BJ (cell line): ENCODE data around the gene FAM174B. TPM values are rescaled to one million over a fixed set of nuclear protein-coding genes. Genes with fewer than 3 reads are reported as not detected.
"Not testable (repeated sequence)": the region's sequence is repeated elsewhere in the genome, so short reads cannot be mapped to it uniquely, and the experiment has no call there.

ENCODE experiments used
- CTCF ChIA-PET: fragments of 350-600 bp; formaldehyde crosslinking; extraction: SDS; loops from one replicate; lab custom pipeline; 2021; ENCODE audit warnings: antibody characterized with exemption, inconsistent platforms; lab: Yijun Ruan, JAX
- POLR2A ChIA-PET: fragments of 300-600 bp; sonication (Branson Sonifier 250); formaldehyde crosslinking; extraction: SDS; loops from one replicate; lab custom pipeline; 2021; ENCODE audit warnings: antibody characterized with exemption; lab: Charles Lee
- DNase-seq: peaks from one replicate; pipeline ENCODE4 v3.0.0-alpha.2; 2011; ENCODE audit warnings: low read depth
- H3K27me3 ChIP-seq: 2 replicates; pipeline ENCODE4 v1.6.0; 2011; ENCODE audit warnings: low read length; ENCODE audit not compliant: control insufficient read depth, insufficient read depth
- H3K36me3 ChIP-seq: 2 replicates; pipeline ENCODE4 v1.5.1; 2011; ENCODE audit warnings: low read length; ENCODE audit not compliant: control insufficient read depth, insufficient read depth
- H3K4me3 ChIP-seq: 2 replicates; pipeline ENCODE4 v1.5.1; 2011; ENCODE audit warnings: low read depth, mild to moderate bottlenecking, control low read depth, low read length
- polyA plus RNA-seq: library from polyadenylated mRNA; depleted of rRNA; stranded (reverse); fragments of >200 nt; gene quantifications from 2 replicates; pipeline ENCODE4 v1.2.3, GENCODE V29; 2011
- TF ChIP-seq, protein P1 (sequence below): IDR thresholded peaks from 2 replicates; pipeline ENCODE4 v1.5.1; 2011; ENCODE audit warnings: low read depth, mild to moderate bottlenecking, control low read depth, inconsistent platforms, low read length, moderate library complexity; ENCODE audit not compliant: insufficient read depth

FAM174B gene
- polyA plus RNA-seq, 1 experiment = 5.1 TPM

DNA sequence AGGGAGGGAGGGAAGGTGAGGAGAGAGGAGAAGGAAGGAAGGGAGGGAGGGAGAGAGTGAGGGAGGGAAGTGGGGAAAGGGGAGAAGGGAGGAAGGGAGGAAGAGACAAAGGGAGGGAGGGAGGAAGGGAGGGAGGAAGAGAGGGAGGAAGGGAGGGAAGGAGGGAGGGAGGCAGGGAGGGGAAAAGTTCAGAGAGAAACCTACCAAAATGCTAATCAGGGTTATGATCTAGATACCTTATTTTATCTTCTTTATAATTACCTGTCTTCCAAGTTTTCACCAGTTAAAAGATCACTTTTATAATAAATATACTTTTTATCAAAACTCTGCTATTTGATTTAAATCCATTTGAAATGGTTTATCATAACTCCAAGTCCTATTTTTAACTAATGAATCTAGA lies 44.4 kb downstream of the FAM174B start:
- CTCF ChIA-PET = no interaction called here

DNA sequence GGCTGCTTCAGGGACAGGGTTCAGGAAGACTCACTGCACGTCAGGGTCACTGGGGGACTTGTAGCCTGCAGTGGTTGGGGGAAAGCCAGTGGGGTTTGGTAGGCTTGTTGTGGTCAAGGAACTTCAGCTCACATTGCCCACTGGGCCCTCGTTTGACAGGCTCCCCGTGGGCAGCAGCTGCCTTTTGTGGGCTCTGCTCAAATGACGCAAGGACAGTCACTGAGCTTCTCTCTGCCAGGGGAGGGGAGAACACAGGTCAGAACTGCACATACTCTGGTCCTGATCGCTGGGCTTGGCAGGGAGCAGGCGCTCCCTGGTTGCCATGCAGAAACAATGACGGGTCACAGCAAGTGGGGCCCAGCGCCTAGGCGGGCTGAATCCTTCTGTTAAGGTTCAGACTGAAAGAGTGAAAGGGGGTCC lies 45.5 kb downstream of the FAM174B start:
- Histone ChIP-seq H3K27me3 (no peaks in the 10 kb centered on the region), H3K4me3 (no peak overlapping the region), H3K36me3 (no peaks in the 10 kb centered on the region)
- TF ChIP-seq, protein P1, sequence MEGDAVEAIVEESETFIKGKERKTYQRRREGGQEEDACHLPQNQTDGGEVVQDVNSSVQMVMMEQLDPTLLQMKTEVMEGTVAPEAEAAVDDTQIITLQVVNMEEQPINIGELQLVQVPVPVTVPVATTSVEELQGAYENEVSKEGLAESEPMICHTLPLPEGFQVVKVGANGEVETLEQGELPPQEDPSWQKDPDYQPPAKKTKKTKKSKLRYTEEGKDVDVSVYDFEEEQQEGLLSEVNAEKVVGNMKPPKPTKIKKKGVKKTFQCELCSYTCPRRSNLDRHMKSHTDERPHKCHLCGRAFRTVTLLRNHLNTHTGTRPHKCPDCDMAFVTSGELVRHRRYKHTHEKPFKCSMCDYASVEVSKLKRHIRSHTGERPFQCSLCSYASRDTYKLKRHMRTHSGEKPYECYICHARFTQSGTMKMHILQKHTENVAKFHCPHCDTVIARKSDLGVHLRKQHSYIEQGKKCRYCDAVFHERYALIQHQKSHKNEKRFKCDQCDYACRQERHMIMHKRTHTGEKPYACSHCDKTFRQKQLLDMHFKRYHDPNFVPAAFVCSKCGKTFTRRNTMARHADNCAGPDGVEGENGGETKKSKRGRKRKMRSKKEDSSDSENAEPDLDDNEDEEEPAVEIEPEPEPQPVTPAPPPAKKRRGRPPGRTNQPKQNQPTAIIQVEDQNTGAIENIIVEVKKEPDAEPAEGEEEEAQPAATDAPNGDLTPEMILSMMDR = no peak
- ChIA-PET POLR2A (no interaction called here), CTCF (no interaction called here)
- DNase-seq = no peak

More for the DNA sequence above, 44.4 kb downstream of the FAM174B start:
- no peak for DNase-seq
- TF ChIP-seq, protein P1 = no peak
- H3K27me3 ChIP-seq = no peaks in the 10 kb centered on the region
- H3K36me3 ChIP-seq = no peaks in the 10 kb centered on the region
- H3K4me3 ChIP-seq = no peak overlapping the region
- POLR2A ChIA-PET = no interaction called here

DNA sequence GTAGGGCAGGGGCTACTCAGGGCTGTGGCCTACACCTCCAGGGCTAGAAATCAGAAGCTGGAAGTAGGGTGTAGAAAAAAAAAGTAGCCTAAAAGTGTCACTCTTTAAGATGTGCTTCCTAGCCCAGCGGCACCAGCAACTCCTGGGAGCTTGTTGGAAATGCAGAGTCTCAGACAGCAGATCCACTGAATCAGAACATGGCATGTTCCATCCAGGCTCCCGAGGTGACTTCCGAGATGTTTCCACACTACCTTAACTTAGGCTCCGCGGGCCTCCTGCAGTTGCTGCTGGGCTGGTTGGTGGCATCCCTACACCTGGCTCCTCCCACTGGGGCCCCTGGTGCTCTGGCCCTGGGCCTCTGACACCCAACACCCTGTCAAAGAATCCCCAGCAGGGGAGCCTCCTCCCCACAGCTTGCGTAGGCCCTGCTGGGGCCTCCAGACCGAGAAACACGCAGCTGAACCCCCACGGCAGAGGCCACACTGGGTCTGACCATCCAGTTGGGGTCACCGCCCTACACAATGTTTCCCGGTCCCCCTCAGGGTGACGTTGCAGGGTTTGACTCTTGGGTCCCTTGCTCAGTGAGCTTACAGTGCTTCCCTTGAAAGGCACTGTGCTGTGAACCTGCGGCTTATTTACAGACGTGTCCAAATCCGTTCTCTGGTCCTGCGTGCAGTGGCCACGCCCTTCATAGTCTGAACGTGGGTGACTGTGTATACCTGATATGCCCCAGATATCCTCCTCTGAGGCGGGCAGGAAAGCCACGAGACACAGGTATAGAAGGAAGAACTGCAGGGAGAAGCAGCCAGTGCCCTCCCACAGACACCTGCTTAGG lies 46.5 kb downstream of the FAM174B start:
- Histone ChIP-seq H3K4me3 (no peak overlapping the region), H3K27me3 (no peaks in the 10 kb centered on the region), H3K36me3 (no peaks in the 10 kb centered on the region)
- DNase-seq = no peak
- TF ChIP-seq, protein P1 = no peak
- ChIA-PET POLR2A (no interaction called here), CTCF (no interaction called here)

DNA sequence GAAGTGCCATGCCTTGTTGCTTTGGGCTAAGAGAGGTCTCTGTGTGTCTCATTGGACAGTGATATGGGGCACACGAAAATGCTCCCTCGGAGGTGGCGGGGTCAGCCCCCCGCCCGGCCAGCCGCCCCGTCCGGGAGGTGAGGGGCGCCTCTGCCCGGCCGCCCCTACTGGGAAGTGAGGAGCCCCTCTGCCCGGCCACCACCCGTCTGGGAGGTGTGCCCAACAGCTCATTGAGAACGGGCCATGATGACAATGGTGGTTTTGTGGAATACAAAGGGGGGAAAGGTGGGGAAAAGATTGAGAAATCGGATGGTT lies 48.8 kb downstream of the FAM174B start:
- CTCF ChIA-PET, H3K4me3 ChIP-seq: not testable (repeated sequence)

DNA sequence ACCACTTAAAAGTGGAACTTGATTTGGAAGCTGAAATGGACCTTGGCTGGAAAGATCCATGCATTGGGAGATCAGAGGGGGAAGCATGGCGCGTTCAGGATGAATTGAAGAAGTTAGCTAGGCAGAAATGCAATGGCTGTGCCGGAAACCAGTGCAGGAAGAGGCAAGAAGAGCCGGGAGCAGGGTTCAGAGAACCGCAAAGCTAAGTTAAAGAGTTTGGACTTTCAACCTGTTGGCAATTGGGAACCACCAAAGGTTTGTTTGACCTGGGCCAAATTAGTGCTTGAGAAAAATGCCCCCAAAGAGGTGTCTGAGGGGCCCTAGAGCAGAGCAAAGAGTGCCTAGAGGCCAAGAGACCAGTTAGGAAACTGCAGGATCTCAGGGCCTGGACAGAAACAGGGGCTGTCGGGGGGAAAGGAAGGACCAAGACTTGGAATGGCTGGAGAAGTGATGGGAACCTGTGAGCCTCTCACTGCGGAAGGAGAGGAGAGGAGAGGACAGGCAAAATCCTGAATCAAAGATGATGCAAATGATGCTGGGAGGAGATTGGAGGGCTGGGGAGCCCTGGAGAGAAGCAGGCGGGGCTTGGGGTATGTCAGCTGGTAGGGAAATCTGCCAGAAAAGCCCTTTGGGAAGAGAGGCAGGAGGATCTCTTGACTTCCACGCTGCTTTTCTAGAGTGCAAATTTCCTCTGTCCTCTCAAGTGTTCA lies 49.3 kb downstream of the FAM174B start:
- Histone ChIP-seq H3K36me3 (no peaks in the 10 kb centered on the region), H3K4me3 (no peak overlapping the region)
- CTCF ChIA-PET = no interaction called here

More for the DNA sequence above, 48.8 kb downstream of the FAM174B start:
- POLR2A ChIA-PET, H3K36me3 ChIP-seq, DNase-seq, H3K27me3 ChIP-seq: not testable (repeated sequence)

More for the DNA sequence above, 49.3 kb downstream of the FAM174B start:
- no peaks in the 10 kb centered on the region for H3K27me3 ChIP-seq
- TF ChIP-seq, protein P1 = no peak
- POLR2A ChIA-PET = no interaction called here
- no peak for DNase-seq
